ENCODE results near the gene MEIS3. TPM values are rescaled to one million over a fixed set of nuclear protein-coding genes. Genes with fewer than 3 reads are reported as not detected.
"Not testable (repeated sequence)": the region's sequence is repeated elsewhere in the genome, so short reads cannot be mapped to it uniquely, and the experiment has no call there.

The MEIS3 gene
- total and polyA plus RNA-seq, 7 donors = 0.92 to 19.4 (median 11.8) TPM

- no peak for DNase-seq
- TF ChIP-seq POLR2A (IDR thresholded peaks at IDR 0.05) = no peak
- TF ChIP-seq CTCF (IDR thresholded peaks at IDR 0.05) = no peak
- no peak for TF ChIP-seq EP300 (IDR thresholded peaks at IDR 0.05)
- no peak for TF ChIP-seq POLR2AphosphoS5 (IDR thresholded peaks at IDR 0.05)
- Histone ChIP-seq H3K4me1 (peaks cover 0 to 20% (median 15%) of the 10 kb centered on the region in 4 donors), H3K27ac (no peak overlapping the region), H3K27me3 (peaks cover 16 to 69% (median 37%) of the 10 kb centered on the region in 3 donors), H3K36me3 (peaks cover 0 to 7% (median 3%) of the 10 kb centered on the region in 4 donors), H3K4me3 (no peak overlapping the region), H3K9me3 (no peaks in the 10 kb centered on the region)
- WGBS, 2 donors = 51 to 58% methylated on average over 12 of the region's 12 CpGs
- intact Hi-C loops (cut with DNase I) = no loop called here
Observed at GRCh38 chr19:47416643-47416985, 2.7 kb downstream of the MEIS3 start.

- Histone ChIP-seq H3K4me1 (peaks cover 0 to 18% (median 15%) of the 10 kb centered on the region in 4 donors), H3K9me3 (no peaks in the 10 kb centered on the region), H3K4me3 (no peak overlapping the region), H3K27ac (no peak overlapping the region), H3K36me3 (peaks cover 0 to 7% (median 3%) of the 10 kb centered on the region in 4 donors), H3K27me3 (peaks cover 13 to 64% (median 31%) of the 10 kb centered on the region in 3 donors)
- WGBS, 2 donors = 81 to 89% methylated on average over 21 of the region's 21 CpGs
- intact Hi-C loops (cut with DNase I) = no loop called here
- no peak for DNase-seq
- TF ChIP-seq EP300 (IDR thresholded peaks at IDR 0.05) = no peak
Observed at GRCh38 chr19:47415953-47416642, 3.2 kb downstream of the MEIS3 start.

- 59 to 71% methylated on average over 21 of the region's 21 CpGs for WGBS, 2 donors
- no peak for DNase-seq
- H3K4me1 ChIP-seq = peaks cover 0 to 18% (median 15%) of the 10 kb centered on the region in 4 donors
- TF ChIP-seq POLR2A (IDR thresholded peaks at IDR 0.05) = no peak
- TF ChIP-seq EP300 (IDR thresholded peaks at IDR 0.05) = no peak
- TF ChIP-seq CTCF (IDR thresholded peaks at IDR 0.05) = no peak
- no peak overlapping the region for H3K27ac ChIP-seq
- no peaks in the 10 kb centered on the region for H3K9me3 ChIP-seq
- peaks cover 0 to 7% (median 3%) of the 10 kb centered on the region in 4 donors for H3K36me3 ChIP-seq
- intact Hi-C loops (cut with DNase I) = no loop called here
- H3K27me3 ChIP-seq = peaks cover 5 to 48% (median 19%) of the 10 kb centered on the region in 3 donors
- H3K4me3 ChIP-seq = no peak overlapping the region
Observed at GRCh38 chr19:47414469-47414868, 4.9 kb downstream of the MEIS3 start.

- H3K27me3 ChIP-seq = peaks cover 2 to 42% (median 14%) of the 10 kb centered on the region in 3 donors
- peaks cover 0 to 7% (median 3%) of the 10 kb centered on the region in 4 donors for H3K36me3 ChIP-seq
- WGBS, 2 donors = 93 to 95% methylated on average over 16 of the region's 16 CpGs
- intact Hi-C loops (cut with DNase I) = no loop called here
- no peak overlapping the region for H3K4me3 ChIP-seq
- no peak for DNase-seq
- H3K27ac ChIP-seq = no peak overlapping the region
- no peak for TF ChIP-seq CTCF (IDR thresholded peaks at IDR 0.05)
- no peak for TF ChIP-seq POLR2A (IDR thresholded peaks at IDR 0.05)
- no peak for TF ChIP-seq EP300 (IDR thresholded peaks at IDR 0.05)
- TF ChIP-seq POLR2AphosphoS5 (IDR thresholded peaks at IDR 0.05) = no peak
- peaks cover 0 to 16% (median 13%) of the 10 kb centered on the region in 4 donors for H3K4me1 ChIP-seq
- H3K9me3 ChIP-seq = no peaks in the 10 kb centered on the region
Observed at GRCh38 chr19:47413941-47414340, 5.4 kb downstream of the MEIS3 start.

- H3K36me3 ChIP-seq; DNase-seq; H3K9me3 ChIP-seq; H3K4me1 ChIP-seq; H3K4me3 ChIP-seq; H3K27ac ChIP-seq; intact Hi-C loops (cut with DNase I): not testable (repeated sequence)
- peaks cover 0 to 29% (median 8%) of the 10 kb centered on the region in 3 donors for H3K27me3 ChIP-seq
- WGBS, 2 donors = 61 to 74% methylated on average over 9 of the region's 9 CpGs
Observed at GRCh38 chr19:47411696-47412095, 7.6 kb downstream of the MEIS3 start.

GRCh38 chr19:47411101-47411500, 8.2 kb downstream of the MEIS3 start:
- H3K4me3 ChIP-seq = no peak overlapping the region
- no peak for DNase-seq
- no peaks in the 10 kb centered on the region for H3K4me1 ChIP-seq
- intact Hi-C loops (cut with DNase I) = no loop called here
- no peaks in the 10 kb centered on the region for H3K9me3 ChIP-seq
- H3K27ac ChIP-seq = no peak overlapping the region
- TF ChIP-seq POLR2A (IDR thresholded peaks at IDR 0.05) (no peak), EP300 (IDR thresholded peaks at IDR 0.05) (no peak)
- WGBS, 2 donors = 69 to 78% methylated on average over 8 of the region's 8 CpGs
- peaks cover 0 to 7% (median 3%) of the 10 kb centered on the region in 4 donors for H3K36me3 ChIP-seq
- H3K27me3 ChIP-seq = peaks cover 0 to 29% (median 14%) of the 10 kb centered on the region in 3 donors
